ENCODE data around the gene PROZ.

PROZ gene

DNA sequence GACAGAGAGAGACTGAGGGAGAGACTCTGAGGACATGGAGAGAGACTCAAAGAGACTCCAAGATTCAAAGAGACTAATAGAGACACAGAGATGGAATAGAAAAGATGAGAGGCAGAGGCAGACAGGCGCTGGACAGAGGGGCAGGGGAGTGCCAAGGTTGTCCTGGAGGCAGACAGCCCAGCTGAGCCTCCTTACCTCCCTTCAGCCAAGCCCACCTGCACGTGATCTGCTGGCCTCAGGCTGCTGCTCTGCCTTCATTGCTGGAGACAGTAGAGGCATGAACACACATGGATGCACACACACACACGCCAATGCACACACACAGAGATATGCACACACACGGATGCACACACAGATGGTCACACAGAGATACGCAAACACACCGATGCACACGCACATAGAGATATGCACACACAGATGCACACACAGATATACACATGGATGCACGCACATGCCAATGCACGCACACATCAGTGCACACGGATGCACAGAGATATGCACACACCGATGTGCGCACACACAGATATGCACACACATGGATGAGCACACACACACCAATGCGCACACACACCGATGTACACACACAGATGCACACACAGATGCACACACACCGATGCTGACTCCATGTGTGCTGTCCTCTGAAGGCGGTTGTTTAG is 39.2 kb upstream of the PROZ start:
- in situ Hi-C loops (cut with MboI; ENCODE audit: low sequenced_read_pairs), result no loop called here

DNA sequence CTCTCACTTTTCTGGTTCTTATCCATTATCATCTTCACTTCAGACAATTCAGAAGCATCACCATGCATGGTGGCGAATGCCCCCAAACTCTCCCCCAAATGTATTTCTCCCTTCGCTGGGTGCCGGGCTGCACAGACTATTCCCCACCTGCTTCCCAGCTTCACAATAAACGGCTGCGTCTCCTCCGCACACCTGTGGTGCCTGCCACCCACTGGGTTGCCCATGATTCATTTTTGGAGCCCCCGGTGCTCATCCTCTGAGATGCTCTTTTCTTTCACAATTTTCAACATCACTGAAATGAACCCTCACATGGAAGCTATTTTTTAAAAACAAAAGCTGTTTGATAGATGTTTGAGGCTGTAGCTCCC is 38.6 kb upstream of the PROZ start:
- in situ Hi-C loops (cut with MboI; ENCODE audit: low sequenced_read_pairs), result no loop called here

DNA sequence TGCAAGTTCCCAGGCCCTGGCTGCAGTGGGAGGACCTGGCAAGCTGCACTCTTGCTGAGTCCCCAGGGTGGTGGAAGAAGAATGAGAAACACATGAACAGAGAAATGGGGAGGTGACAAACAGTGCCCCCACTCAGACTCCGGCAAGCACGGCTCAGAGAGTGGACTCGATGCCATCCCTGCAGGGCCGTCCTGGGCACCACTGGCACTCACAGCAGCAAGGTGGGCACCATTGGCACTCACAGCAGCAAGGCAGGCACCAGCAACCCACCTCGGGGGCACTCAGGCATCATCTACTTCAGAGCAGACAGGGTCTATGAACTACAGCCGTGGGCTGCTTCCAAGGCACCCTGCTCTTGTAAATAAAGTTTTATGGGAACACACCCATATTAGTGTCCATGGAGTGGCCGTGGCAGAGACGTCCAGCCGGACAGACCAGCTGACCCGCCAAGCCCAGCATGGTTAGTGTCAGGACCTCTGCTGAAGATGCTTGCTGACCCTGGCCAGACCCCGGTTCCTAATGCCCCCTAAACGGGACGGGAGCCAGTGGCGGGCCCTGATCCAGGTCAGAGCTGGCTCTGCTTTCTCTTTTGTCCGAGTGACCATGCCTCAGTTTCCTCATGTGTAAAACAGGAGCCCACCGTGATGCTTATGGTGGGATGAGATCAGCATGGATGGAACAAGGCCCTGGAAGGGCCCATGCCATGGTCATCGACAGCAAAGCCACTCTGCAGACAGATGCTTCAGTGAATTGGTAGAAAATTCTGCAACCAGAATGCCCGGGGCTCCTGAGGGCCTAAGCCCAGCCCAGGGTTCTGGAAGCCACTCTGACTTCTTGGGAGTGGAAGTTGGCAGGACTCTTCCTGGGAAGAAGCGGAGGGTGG is 37.9 kb upstream of the PROZ start:
- in situ Hi-C loops (cut with MboI; ENCODE audit: low sequenced_read_pairs), result no loop called here

DNA sequence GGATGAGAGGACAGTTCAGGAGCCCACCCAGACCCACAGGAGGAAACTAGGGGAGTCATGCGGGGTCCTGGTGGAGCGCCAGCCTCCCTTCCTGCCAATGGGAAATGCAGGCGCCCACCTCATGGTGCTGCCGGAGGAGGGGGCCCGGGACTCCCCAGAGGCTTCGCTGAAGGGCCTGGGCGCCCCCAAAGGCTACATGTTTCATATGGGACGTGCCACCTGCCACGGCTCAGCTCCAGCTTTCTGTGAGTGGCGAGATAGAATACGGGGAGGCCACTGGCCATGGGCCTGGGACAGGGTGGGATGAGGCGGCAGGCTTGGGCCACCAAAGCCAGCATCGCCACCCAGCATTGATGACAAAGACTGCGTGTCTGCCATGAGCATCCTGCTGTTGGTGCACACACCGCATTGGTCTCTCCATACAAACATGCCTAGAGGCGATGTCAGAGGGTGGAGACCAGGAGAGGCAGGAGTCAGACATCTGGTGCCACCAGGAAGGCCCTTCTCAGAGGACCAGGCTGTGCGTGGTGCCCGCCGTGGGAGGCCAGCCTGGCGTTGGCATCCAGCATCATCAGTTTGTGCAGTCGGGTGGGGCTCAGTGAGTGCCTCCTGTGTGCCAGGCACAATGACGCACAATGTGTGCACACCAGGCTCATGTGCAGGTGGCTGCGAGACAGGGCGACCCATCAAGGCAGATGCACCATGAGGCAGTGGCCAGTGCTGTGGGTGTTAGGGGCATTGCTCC is 37.1 kb upstream of the PROZ start:
- in situ Hi-C loops (cut with MboI; ENCODE audit: low sequenced_read_pairs), result no loop called here

DNA sequence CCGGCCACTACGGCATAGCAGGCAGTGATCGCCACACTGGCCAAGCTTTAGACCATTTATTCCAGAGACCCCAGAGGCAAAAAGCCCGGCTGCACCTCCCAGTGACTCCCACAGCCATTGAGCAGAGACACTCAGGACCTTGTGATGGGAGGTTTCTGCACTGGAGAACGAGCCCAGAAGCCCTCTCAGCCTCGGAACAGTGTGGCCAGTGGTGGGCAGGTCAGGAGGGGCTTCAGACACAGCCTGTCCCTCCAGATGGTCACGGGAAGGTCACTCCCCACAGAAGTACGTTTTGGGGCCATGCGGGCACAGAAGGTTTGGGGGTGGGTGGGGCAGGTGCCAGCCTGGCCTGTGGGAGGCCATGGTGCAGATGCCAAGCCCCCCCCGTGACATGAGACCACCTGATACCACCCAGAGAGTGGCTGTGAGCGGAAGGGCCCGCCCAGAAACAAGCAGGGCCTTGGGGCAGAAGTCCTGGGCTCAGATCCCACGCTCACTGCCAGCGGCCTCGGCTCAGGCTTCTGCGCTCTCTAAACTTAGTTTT is 36.4 kb upstream of the PROZ start:
- in situ Hi-C loops (cut with MboI; ENCODE audit: low sequenced_read_pairs), result no loop called here

DNA sequence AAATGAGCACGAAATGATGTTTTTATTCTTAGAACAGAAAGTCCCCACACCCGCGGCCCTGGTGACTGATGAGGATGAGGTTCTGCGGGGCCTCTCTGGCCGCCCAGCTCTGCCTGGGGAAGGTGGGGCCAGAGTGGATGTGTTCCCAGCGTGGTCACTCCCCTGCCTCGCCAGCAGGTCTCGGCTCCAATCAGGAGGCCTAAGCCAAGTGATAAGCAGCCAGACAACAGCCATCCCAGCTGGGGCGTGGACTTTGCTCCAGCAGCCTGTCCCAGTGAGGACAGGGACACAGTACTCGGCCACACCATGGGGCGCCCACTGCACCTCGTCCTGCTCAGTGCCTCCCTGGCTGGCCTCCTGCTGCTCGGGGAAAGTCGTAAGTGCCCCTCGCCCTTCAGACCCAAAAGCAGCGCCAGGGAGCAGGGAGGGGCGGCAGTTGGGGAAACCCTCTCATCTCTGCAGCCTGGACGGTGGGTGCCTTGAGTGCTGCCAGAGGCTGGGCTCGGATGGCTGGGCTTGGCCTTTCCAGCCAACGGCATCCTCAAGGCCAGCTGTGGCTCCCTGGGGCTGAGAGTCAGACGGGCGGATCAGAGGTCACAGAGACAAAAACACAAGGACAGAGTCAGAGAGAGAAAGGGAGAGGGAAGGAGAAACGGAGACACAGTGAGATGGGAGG is 35.8 kb upstream of the PROZ start, which contains the start of gene F10:
Gene F10, plus strand, starts transcription at position 250 of the 676 bp plus-strand sequence. Its CDS starts 57 bp downstream, at position 307.
- in situ Hi-C loops (cut with MboI; ENCODE audit: low sequenced_read_pairs), result no loop called here

DNA sequence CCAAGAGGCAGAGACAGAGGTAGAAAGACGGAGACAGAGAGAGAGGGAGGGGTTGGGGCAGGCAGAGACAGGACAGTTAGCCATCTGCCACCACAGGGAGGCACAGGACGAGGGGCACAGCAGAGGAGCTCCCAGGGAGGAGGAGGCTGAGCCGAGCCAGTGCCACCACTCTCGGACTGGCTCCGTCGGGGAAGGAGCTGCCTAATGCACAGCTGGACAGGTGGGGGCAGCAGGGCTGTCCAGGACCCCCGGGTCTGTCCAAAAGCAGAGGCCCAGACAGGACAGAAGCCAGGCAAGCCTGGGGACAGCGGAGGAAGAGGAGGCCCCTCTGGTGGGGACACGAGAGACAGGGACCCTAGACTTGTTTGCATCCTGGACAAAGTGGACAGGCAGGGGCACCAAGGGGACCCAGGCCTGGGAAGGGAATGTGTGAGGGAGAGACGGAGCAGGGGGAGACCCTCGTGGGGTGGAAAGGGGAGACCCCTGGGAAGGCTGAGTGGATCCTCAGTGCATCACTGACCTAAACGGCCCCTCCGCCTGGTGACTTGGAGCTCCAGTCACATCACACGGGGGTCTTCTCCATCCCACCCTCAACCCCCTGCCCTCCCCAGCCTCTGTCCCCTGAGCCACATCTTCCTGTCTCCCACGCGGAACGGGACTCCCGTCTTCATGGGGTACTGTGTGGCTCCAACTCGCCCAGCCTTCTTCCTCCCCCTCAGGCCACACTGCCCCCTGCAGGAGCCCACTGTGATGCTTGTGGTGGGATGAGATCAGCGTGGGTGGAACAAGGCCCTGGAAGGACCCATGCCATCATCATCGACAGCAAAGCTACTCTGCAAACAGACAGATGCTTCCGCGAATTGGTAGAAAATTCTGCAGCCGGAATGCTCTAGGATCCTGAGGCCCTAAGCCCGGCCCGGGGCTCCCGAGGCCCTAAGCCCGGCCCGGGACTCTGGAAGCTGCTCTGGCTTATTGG is 34.9 kb upstream of the PROZ start:
- in situ Hi-C loops (cut with MboI; ENCODE audit: low sequenced_read_pairs), result no loop called here

DNA sequence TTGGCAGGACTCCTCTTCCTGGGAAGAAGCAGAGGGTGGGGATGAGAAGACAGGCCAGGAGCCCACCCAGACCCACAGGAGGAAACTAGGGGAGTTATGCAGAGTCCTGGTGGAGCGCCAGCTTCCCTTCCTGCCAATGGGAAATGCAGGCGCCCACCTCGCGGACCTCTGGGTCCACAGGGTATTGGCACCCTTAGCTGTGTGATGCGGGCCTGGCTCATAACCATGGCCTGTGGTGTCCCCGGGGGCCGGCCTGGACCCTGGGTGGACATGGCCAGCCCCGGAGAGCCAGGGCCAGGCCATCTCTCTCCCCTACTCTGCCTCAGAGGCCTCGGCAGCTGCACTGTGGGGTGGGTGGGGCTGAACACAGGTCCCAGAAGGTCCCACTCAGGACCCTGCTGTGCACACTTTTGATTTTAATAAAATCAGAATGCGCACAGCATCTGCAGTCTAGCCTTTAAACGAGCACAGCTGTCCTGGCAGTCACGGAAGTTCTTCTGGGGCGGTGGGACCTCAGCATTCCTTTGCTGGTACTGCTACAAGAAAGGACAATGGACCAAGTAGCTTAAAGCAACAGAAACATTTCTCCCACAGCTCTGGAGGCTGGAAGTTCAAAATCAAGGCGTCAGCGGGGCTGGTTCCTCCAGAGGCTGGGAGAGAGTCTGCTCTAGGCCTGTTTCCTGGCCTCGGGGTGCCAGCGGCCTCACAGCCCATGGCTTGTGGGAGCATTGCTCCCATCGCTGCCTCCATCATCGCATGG is 34.1 kb upstream of the PROZ start:
- in situ Hi-C loops (cut with MboI; ENCODE audit: low sequenced_read_pairs), result no loop called here

DNA sequence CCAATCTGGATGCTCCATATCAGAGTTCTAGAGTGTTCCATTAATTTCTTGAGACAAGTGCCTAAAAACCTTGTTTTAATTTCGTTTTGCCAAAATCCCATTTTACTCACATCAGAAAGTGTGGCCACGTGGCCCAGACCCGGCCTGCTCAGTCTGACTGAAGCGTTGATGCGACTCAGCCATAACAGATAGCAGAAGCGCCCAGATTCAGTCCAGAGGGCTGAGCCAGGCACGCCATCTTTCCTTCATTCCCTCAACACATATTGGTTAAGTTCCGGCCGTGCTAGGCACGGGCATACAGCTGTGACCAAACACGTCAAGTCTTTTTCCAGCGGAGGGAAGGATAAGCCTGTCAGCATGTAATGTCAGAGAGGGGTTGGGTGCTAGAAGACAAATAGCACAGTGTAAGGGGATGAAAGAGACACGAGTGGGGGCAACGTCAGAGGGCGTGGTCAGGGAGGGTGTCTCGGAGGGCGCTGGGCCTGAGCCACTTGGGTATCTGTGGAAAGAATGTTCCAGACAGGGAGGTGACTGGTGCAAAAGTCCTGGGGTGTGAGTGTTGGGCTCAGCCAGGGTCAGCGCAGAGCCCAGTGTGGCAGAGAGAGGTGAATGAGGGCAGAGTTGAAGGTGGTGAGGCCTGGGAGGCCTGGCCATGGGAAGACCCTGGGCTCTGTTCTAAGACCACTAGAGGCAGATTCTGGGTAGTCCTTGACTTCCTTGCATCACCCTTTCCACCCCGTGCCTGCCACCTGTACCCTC is 32.8 kb upstream of the PROZ start:
- in situ Hi-C loops (cut with MboI; ENCODE audit: low sequenced_read_pairs), result no loop called here

DNA sequence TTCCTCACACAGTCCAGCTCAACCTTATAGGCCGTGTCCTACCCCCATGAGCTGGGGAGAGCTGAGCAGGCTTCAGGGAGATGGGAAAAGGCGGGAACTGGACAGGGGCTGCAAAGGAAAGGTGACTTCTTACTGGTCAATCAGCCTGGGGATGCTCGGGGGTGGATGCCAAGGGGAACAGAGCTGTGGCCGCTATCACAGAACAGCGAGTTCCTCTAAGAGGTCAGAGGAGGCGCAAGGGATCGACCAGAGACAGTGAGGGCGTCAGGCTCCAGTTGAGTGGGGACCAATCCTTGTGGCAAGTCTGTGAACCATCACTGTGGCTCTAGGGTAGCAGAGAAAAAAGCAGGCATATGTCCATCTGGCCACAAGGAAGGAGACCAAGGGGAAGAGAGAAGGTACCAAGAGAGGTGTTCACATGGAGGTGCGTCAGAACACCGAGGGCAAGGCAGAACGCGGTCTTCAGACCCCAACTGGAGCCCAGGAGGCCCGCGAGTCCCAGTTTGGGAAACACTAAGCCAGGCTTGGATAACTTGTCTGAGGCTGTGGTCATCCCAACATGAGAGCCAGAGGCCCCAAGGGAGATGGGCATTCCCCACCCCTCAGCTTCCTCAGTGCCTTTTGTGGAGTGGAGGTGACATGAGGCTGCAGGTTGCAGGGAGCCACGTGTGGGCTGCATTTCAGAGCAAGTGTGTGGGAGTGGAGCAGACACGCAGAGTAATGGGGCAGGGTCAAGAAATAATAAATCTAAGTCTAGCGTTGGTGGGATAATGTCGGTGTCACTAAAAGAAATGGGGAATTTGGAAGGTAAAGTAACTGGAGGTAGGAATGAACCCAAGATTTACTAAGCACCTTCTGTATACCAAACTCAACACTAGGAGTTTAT is 31.9 kb upstream of the PROZ start:
- in situ Hi-C loops (cut with MboI; ENCODE audit: low sequenced_read_pairs), result no loop called here

DNA sequence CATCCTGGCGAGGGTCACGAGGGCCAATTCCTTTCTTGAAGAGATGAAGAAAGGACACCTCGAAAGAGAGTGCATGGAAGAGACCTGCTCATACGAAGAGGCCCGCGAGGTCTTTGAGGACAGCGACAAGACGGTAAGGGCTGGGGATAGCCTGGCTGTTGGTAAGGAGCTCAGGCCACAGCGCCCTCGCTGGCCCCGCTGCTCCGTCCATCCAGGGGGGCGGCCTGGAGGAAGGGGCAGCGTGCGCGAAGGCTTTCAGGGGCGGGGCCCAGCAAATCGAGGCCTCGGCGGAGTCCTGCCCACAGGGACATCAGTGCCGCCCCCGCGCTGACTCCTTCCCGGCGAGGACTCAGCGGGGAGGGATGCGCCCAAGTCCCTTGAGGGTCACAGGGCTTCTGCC is 29.0 kb upstream of the PROZ start:
- in situ Hi-C loops (cut with MboI; ENCODE audit: low sequenced_read_pairs), result no loop called here

DNA sequence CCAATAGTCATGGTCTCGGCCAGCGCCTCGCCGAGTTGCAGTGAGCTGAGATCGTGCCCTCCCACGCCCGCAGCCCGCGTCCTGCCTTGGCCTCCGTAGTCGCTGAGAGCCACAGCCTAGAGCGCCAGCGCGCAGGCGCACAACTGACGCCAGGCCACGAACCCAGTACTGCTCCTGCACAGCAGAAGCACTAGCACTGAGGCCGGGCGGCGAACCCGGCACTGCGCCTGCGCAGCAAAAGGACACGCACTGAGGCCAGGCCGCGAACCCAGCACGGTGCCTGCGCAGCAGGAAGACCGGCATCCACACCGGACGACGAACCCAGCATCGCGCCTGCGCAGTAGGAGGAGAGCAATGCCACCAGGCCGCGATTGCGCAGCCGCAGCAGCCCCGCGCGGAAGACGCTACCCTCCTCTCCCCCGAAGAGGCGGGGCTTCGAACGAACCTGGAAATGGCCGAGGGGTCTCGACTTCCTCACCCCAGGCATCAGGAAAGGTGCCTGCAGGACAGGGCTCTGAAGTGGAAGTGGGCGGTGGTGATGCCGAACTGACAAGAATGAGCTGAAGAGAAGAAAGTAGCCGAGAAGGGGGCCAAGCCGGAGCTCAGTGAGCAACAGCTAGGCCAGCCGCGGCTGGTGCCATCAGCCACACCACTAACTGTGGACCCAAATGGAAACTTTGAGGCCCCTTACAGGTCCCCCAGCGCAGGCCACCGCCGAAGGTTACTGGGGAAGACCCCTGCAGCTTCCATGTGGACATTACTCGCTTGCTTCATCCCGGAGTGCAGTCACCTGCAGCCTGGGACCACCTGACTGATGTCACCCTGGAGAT is 28.3 kb upstream of the PROZ start:
- in situ Hi-C loops (cut with MboI; ENCODE audit: low sequenced_read_pairs), result no loop called here

DNA sequence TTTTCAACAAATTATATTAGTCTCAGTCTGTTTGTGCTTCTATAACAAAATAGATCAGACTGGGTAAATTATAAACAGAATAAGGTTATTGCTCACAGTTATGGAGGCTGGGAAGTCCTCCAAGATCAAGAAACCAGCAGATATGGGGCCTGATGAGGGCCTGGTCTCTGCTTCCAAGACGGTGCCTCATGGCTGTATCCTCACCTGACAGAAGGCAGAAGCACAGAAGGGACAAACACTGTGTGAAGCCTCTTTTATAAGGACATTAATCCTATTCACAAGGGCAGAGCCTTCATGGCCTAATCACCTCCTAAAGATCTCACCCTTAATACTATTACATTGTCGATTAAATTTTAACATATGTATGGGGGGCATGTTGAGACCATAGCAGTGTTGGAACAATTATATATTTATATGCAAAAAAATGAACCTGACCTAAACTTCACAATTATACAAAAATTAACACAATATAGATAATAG is 23.1 kb upstream of the PROZ start:
- in situ Hi-C loops (cut with MboI; ENCODE audit: low sequenced_read_pairs), result no loop called here

DNA sequence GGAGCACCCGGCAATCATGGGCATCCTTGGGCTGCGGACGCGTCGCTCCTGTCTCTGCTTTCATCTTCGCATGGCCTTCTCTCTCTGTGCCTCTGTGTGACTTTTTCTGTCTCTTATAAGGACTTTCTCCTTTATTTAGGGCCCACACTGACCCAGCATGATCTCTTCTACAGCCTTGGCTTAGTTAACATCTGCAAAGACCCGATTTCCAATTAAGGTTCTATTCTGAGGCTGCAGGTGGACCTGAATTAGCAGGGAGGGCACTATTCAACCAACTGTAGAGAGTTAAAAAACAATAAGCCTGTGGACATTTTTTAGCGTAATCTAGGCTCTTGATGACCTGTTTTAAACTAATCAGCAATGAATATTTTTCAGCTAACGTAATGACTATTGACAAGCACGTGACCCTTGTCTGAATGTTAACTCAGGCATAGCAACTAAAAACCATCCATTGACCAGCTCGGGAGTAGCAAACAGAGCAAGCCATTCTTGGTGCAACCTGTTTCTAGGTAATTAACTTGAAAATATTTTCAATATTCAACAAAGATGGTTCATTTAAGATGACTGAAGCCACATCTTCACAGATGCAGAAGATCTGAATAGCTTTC is 20.7 kb upstream of the PROZ start:
- in situ Hi-C loops (cut with MboI; ENCODE audit: low sequenced_read_pairs), result no loop called here

DNA sequence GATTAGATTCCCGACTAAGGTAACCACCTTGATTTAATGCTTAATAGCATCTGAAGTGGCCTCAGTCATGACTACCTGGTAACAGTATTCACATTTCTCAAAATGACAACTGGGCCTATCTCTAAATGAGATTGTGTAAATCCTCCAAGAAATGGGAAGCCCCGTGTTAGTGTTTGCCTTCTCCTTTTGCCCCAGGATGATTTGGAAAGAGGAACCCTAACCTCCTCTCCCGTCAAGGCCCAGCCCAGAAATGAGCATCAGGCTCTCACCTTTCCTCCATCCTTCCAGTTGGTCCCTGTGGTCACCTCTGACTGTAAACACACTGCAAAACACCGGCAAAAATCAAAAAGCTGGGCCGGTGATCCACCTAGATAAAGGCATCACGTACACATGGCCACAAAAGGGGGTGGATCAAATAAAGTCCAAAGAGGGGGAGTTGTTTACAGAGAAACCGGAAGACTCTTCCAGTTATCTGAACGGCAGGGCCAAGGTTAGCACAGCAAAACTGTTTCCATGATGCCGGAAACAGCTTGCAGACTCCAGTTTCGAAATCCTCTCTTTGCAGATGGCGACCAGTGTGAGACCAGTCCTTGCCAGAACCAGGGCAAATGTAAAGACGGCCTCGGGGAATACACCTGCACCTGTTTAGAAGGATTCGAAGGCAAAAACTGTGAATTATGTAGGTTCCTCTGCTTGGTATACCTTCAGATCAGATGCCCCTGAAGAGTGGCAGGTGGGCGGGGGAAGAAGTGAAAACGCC is 19.5 kb upstream of the PROZ start:
- in situ Hi-C loops (cut with MboI; ENCODE audit: low sequenced_read_pairs), result no loop called here

All from HL-60/S4 treated with phorbol 12-myristate 13-acetate at 8.2 ng/mL for 4 days and 3 days (cell line).